Stimulated activated CD8-positive, alpha-beta memory T cell treated with anti-CD3 and anti-CD28 coated beads, Interleukin-2, amount 100 ng/mL, for 1 hour (primary cell): ENCODE measurements around the gene HDAC2.
"Not testable (repeated sequence)": the region's sequence is repeated elsewhere in the genome, so short reads cannot be mapped to it uniquely, and the experiment has no call there.

Source experiments
- DNase-seq, 2 donors: peaks; one replicate each; pipeline ENCODE4 v3.0.0-alpha.2; 2020; ENCODE audit warnings: low read depth in 2 of 2

HDAC2 gene

GRCh38 chr6:113971741-113972140, 793 bp upstream of the HDAC2 start:
- DNase-seq = no peak

GRCh38 chr6:113969888-113970804, 802 bp downstream of the HDAC2 start:
- peak; percentile 11 to 28 for DNase-seq

GRCh38 chr6:113968472-113968871, 2.5 kb downstream of the HDAC2 start:
- no peak for DNase-seq

- DNase-seq = no peak
These were observed 3.2 kb downstream of the HDAC2 start for GRCh38 chr6:113967777-113968176.

- DNase-seq = no peak
These were observed 10.2 kb downstream of the HDAC2 start for GRCh38 chr6:113960795-113961194.

GRCh38 chr6:113959235-113959634, 11.7 kb downstream of the HDAC2 start:
- DNase-seq = no peak

GRCh38 chr6:113954653-113955052, 16.3 kb downstream of the HDAC2 start:
- DNase-seq = no peak

GRCh38 chr6:113953346-113953745, 17.6 kb downstream of the HDAC2 start:
- DNase-seq = no peak

GRCh38 chr6:113949499-113949898, 21.4 kb downstream of the HDAC2 start:
- no peak for DNase-seq

- DNase-seq = no peak
These were observed 26.2 kb downstream of the HDAC2 start for GRCh38 chr6:113944701-113945100.

- no peak for DNase-seq
These were observed 31.1 kb downstream of the HDAC2 start for GRCh38 chr6:113939825-113940224.

- DNase-seq = no peak
These were observed 34.6 kb downstream of the HDAC2 start for GRCh38 chr6:113936093-113936934.

- DNase-seq = no peak
These were observed 36.8 kb downstream of the HDAC2 start for GRCh38 chr6:113934101-113934500.

GRCh38 chr6:113931907-113932306, 39.0 kb downstream of the HDAC2 start:
- DNase-seq = not testable (repeated sequence)

- DNase-seq = no peak
These were observed 40.8 kb downstream of the HDAC2 start for GRCh38 chr6:113930183-113930582.

- no peak for DNase-seq
These were observed 43.9 kb downstream of the HDAC2 start for GRCh38 chr6:113927001-113927400.

GRCh38 chr6:113925378-113925777, 45.6 kb downstream of the HDAC2 start:
- no peak for DNase-seq

- DNase-seq = no peak
These were observed 46.6 kb downstream of the HDAC2 start for GRCh38 chr6:113924312-113924723.

- DNase-seq = no peak
These were observed 47.4 kb downstream of the HDAC2 start for GRCh38 chr6:113923526-113923925.

GRCh38 chr6:113921299-113921904, 49.5 kb downstream of the HDAC2 start:
- DNase-seq = no peak

- DNase-seq = no peak
These were observed 50.2 kb downstream of the HDAC2 start for GRCh38 chr6:113920663-113921267.

- not testable (repeated sequence) for DNase-seq
These were observed 60.7 kb downstream of the HDAC2 start for GRCh38 chr6:113910285-113910684.
